ENCODE results near the gene GABBR2. TPM values are rescaled to one million over a fixed set of nuclear protein-coding genes. Genes with fewer than 3 reads are reported as not detected.

The GABBR2 gene
- total and polyA plus RNA-seq, 12 donors = under 0.01 to 1.3 (median 0.45) TPM

DNA sequence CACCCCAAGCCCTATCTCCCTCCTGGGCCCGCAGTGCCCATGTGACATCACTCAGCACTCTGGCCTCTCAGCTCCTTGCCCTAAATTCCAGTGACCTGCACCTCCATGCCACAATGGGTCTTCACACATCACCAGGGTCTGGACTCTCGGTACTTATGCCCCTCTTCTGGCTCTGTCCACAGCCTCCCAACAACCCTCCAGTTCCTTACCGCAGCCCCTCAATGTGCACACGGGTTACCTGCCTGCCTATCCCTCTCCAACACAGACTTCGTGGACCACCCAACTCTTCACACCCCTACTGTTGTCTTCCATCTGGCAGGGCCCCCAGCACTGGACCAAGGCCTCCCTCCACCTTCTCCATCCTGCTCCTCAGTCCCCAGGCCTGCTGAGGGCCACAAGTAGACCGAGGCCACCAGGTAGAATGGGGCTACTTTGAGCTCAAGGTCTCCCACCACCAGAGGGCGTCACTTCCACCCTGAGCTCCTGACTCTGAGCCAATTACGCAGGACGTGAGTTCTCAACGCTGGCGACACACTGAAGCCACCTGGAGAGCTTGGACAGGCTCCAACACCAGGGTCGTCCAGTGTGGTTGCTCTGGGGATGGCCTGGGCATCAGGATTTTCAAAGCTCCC is 172.1 kb downstream of the GABBR2 start:
- Histone ChIP-seq H3K27ac (no peak overlapping the region), H3K27me3 (peaks cover 0 to 8% (median 0%) of the 10 kb centered on the region in 7 donors), H3K4me1 (no peaks in the 10 kb centered on the region), H3K9me3 (no peaks in the 10 kb centered on the region), H3K36me3 (no peaks in the 10 kb centered on the region), H3K4me3 (no peak overlapping the region)
- ATAC-seq = no peak
- TF ChIP-seq, protein P1, sequence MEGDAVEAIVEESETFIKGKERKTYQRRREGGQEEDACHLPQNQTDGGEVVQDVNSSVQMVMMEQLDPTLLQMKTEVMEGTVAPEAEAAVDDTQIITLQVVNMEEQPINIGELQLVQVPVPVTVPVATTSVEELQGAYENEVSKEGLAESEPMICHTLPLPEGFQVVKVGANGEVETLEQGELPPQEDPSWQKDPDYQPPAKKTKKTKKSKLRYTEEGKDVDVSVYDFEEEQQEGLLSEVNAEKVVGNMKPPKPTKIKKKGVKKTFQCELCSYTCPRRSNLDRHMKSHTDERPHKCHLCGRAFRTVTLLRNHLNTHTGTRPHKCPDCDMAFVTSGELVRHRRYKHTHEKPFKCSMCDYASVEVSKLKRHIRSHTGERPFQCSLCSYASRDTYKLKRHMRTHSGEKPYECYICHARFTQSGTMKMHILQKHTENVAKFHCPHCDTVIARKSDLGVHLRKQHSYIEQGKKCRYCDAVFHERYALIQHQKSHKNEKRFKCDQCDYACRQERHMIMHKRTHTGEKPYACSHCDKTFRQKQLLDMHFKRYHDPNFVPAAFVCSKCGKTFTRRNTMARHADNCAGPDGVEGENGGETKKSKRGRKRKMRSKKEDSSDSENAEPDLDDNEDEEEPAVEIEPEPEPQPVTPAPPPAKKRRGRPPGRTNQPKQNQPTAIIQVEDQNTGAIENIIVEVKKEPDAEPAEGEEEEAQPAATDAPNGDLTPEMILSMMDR (IDR thresholded peaks at IDR 0.05) = peak in 4 of 9 donors; percentile 9 to 41 (median 22)
- 48 to 51% methylated on average over 12 of the region's 12 CpGs for WGBS, 2 donors
- intact Hi-C loops (cut with DNase I) = loop anchor here in 1 of 10 donors (10.0 kb wide), 1 partner anchor 238 kb away; no protein-coding TSS in a partner anchor
- no peak for DNase-seq

DNA sequence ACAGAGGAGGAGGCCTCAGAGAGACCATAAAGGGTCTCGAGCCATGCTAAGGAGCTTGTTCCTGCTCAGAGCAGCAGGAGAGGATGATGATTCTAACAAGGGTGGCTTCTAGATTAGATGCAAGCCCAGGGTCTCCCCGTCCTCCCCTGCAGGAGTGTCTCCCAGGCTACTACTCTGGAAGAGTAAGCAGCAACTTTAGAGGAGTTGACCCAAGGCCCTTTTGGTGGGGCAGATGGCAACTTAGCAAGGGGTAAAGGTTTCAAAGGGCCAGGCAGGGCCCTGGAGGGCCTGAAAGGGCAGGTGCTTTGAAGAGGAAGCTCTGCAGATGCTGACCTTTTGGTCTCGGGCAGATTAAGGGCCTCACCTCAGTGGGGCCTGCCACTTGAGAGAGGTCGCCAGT is 174.9 kb downstream of the GABBR2 start:
- intact Hi-C loops (cut with DNase I) = loop anchor here in 1 of 10 donors (10.0 kb wide), 1 partner anchor 241 kb away; no protein-coding TSS in a partner anchor

DNA sequence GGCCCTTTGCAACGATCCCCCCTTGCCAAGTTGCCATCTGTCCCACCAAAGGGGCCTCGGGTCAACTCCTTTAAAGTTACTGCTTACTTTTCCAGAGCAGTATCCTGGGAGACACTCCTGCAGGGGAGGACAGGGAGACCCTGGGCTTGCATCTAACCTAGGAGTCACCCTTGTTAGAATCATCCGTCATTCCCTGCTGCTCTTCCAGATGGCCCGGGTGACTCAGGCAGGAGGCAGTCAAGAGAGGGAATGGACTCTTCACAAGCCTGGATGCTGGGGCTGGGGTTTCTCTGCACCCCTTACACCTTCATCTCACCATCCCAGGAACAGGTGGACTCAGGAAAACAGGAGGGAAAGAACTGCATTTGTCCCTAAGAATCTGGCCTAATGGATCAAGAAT is 175.6 kb downstream of the GABBR2 start:
- TF ChIP-seq, protein P1 (IDR thresholded peaks at IDR 0.05) = no peak
- ATAC-seq = no peak
- no peaks in the 10 kb centered on the region for H3K9me3 ChIP-seq
- H3K36me3 ChIP-seq = no peaks in the 10 kb centered on the region
- no peak overlapping the region for H3K4me3 ChIP-seq
- no peak overlapping the region for H3K27ac ChIP-seq
- intact Hi-C loops (cut with DNase I) = loop anchor here in 1 of 10 donors (10.0 kb wide), 1 partner anchor 242 kb away; no protein-coding TSS in a partner anchor
- WGBS, 2 donors = 54 to 58% methylated on average over 4 of the region's 4 CpGs
- no peak for DNase-seq
- H3K4me1 ChIP-seq = no peaks in the 10 kb centered on the region
- H3K27me3 ChIP-seq = peaks cover 0 to 4% (median 0%) of the 10 kb centered on the region in 7 donors

More for the DNA sequence above, 174.9 kb downstream of the GABBR2 start:
- no peak for DNase-seq
- ATAC-seq = no peak
- H3K4me3 ChIP-seq = no peak overlapping the region
- H3K27ac ChIP-seq = no peak overlapping the region
- peaks cover 0 to 4% (median 0%) of the 10 kb centered on the region in 7 donors for H3K27me3 ChIP-seq
- 60 to 74% methylated on average over 4 of the region's 4 CpGs for WGBS, 2 donors
- TF ChIP-seq, protein P1 (IDR thresholded peaks at IDR 0.05) = no peak
- H3K36me3 ChIP-seq = no peaks in the 10 kb centered on the region
- no peaks in the 10 kb centered on the region for H3K9me3 ChIP-seq
- H3K4me1 ChIP-seq = no peaks in the 10 kb centered on the region

DNA sequence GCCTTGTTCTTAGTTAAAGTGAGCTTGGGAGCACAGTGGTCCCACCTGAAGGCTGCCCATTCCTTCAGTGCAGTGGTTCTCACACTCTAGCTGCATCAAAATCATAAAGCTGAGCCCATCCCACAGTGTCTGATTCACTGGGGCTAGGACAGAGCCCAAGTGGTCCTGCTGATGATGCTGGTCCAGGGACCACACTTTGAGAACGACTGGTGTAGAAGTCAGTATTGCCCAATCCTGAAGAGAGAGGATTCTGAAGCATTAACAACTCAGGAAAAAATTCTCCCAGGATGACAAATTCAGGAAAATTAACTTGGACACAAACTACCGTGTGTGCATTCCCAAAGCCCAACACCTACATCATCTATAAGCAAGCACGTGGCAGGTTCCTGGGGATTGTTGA is 176.2 kb downstream of the GABBR2 start:
- 69 to 81% methylated on average over 3 of the region's 3 CpGs for WGBS, 2 donors
- DNase-seq = no peak
- Histone ChIP-seq H3K27ac (no peak overlapping the region), H3K27me3 (peaks cover 0 to 4% (median 0%) of the 10 kb centered on the region in 7 donors), H3K4me1 (no peaks in the 10 kb centered on the region), H3K9me3 (no peaks in the 10 kb centered on the region), H3K36me3 (no peaks in the 10 kb centered on the region), H3K4me3 (no peak overlapping the region)
- intact Hi-C loops (cut with DNase I) = loop anchor here in 1 of 10 donors (10.0 kb wide), 1 partner anchor 242 kb away; no protein-coding TSS in a partner anchor
- ATAC-seq = no peak
- TF ChIP-seq, protein P1 (IDR thresholded peaks at IDR 0.05) = no peak
